AG04449 (cell line): Measurements from ENCODE around the gene CACNA1C.

Experiments used
- CTCF ChIA-PET: fragments of 350-600 bp; formaldehyde crosslinking; extraction: SDS; loops from one replicate; lab custom pipeline; 2021; ENCODE audit warnings: antibody characterized with exemption; lab: Yijun Ruan, JAX
- POLR2A ChIA-PET: fragments of 400-600, 350-600 bp; formaldehyde crosslinking; extraction: SDS; loops from one replicate; lab custom pipeline; 2020; ENCODE audit warnings: antibody characterized with exemption, inconsistent platforms; lab: Yijun Ruan, JAX
- DNase-seq: peaks from one replicate; pipeline ENCODE4 v3.0.0-alpha.2; 2010; ENCODE audit warnings: low read depth, low spot score
- H3K4me3 ChIP-seq: 2 replicates; pipeline ENCODE4 v1.5.1; 2011; ENCODE audit warnings: low read depth, mild to moderate bottlenecking, control low read depth, low read length
- CTCF ChIP-seq: IDR thresholded peaks from one replicate; pipeline ENCODE4 v1.5.1; 2011; ENCODE audit warnings: mild to moderate bottlenecking, moderate library complexity, low read length, control low read depth, inconsistent platforms; ENCODE audit not compliant: insufficient read depth; ENCODE audit errors: missing control alignments

CACNA1C gene

GRCh38 chr12:2179058-2179457 is 126.3 kb downstream of the CACNA1C start:
- no peak for DNase-seq
- CTCF ChIA-PET, result interaction anchor here (1.0 kb wide), 2 partner anchors 9 to 109 kb away, joined by 3 read pairs; no protein-coding TSS in a partner anchor
- H3K4me3 ChIP-seq, result no peak overlapping the region
- POLR2A ChIA-PET, result interaction anchor here (0.6 kb wide), 1 partner anchor 764 kb away, joined by 3 read pairs; no protein-coding TSS in a partner anchor
- no peak for TF ChIP-seq CTCF

GRCh38 chr12:2179953-2180736 is 127.4 kb downstream of the CACNA1C start:
- H3K4me3 ChIP-seq, result no peak overlapping the region
- no peak for TF ChIP-seq CTCF
- CTCF ChIA-PET, result interaction anchor here (0.7 to 1.1 kb wide), 5 partner anchors 10 to 122 kb away, joined by 3 read pairs; no protein-coding TSS in a partner anchor
- DNase-seq, result peak; percentile 91
- POLR2A ChIA-PET, result interaction anchor here (0.6 kb wide), 1 partner anchor 765 kb away, joined by 3 read pairs; no protein-coding TSS in a partner anchor

- ChIA-PET POLR2A (interaction anchor here (0.8 kb wide), 1 partner anchor 409 kb away, joined by 3 read pairs; no protein-coding TSS in a partner anchor), CTCF (interaction anchor here (0.7 to 1.1 kb wide), 3 partner anchors 15 to 123 kb away, joined by 3 read pairs; no protein-coding TSS in a partner anchor)
- TF ChIP-seq CTCF, result no peak
Measured at GRCh38 chr12:2180737-2181082, 127.9 kb downstream of the CACNA1C start.

GRCh38 chr12:2183556-2184541 is 131.1 kb downstream of the CACNA1C start:
- CTCF ChIA-PET, result interaction anchor here (0.9 to 3.3 kb wide), 8 partner anchors 10 to 99 kb away, joined by 3 to 13 read pairs (median 3); no protein-coding TSS in a partner anchor
- POLR2A ChIA-PET, result interaction anchor here (0.8 kb wide), 1 partner anchor 60 kb away, joined by 3 read pairs; no protein-coding TSS in a partner anchor
- H3K4me3 ChIP-seq, result peak overlapping the region; percentile 9; the same call in 1 of the 2 replicates
- DNase-seq, result peak; percentile 47
- peak; percentile 34 for TF ChIP-seq CTCF

More at GRCh38 chr12:2180737-2181082, 127.9 kb downstream of the CACNA1C start:
- DNase-seq, result no peak
- H3K4me3 ChIP-seq, result no peak overlapping the region

- POLR2A ChIA-PET, result interaction anchor here (0.7 kb wide), 1 partner anchor 12 kb away, joined by 3 read pairs; no protein-coding TSS in a partner anchor
- CTCF ChIA-PET, result interaction anchor here (1.5 kb wide), 1 partner anchor 14 kb away, joined by 4 read pairs; no protein-coding TSS in a partner anchor
- no peak for DNase-seq
- TF ChIP-seq CTCF, result no peak
- no peak overlapping the region for H3K4me3 ChIP-seq
Measured at GRCh38 chr12:2185751-2186341, 133.1 kb downstream of the CACNA1C start.
